HEK293 (cell line): Measurements from ENCODE around the gene MAVS.

Source experiments
- EGR2 ChIP-seq: fragments of 450-650 bp; formaldehyde crosslinking; IDR thresholded peaks from 2 replicates; pipeline ENCODE4 v1.5.1; 2016; ENCODE audit warnings: low read depth, missing biosample characterization, missing genetic modification characterization
- TCF7L2 ChIP-seq: IDR thresholded peaks from 2 replicates; pipeline ENCODE4 v1.6.1; 2011; ENCODE audit warnings: low read depth, mild to moderate bottlenecking, inconsistent platforms, low read length, moderate library complexity, borderline replicate concordance
- ZNF112 ChIP-seq: fragments of 450-650 bp; formaldehyde crosslinking; IDR thresholded peaks from 2 replicates; pipeline ENCODE4 v1.5.0; 2017; ENCODE audit warnings: missing biosample characterization, missing genetic modification characterization
- ZNF202 ChIP-seq: fragments of 450-650 bp; formaldehyde crosslinking; IDR thresholded peaks from 2 replicates; pipeline ENCODE4 v1.5.1; 2016; ENCODE audit warnings: missing biosample characterization, missing genetic modification characterization, borderline replicate concordance
- ZNF514 ChIP-seq: fragments of 450-650 bp; formaldehyde crosslinking; IDR thresholded peaks from 2 replicates; pipeline ENCODE4 v1.5.1; 2016; ENCODE audit warnings: missing biosample characterization, missing genetic modification characterization
- ZNF596 ChIP-seq: fragments of 450-650 bp; IDR thresholded peaks from 2 replicates; pipeline ENCODE4 v1.5.0; 2018; ENCODE audit warnings: missing biosample characterization, mild to moderate bottlenecking, missing genetic modification characterization, moderate library complexity
- ZSCAN30 ChIP-seq: fragments of 450-650 bp; IDR thresholded peaks from 2 replicates; pipeline ENCODE4 v1.5.1; 2018; ENCODE audit warnings: missing biosample characterization, mild to moderate bottlenecking, missing genetic modification characterization, moderate library complexity
- TF ChIP-seq, protein P1 (sequence below): fragments of 450-650 bp; formaldehyde crosslinking; IDR thresholded peaks from 2 replicates; pipeline ENCODE4 v1.5.1; 2016; ENCODE audit warnings: missing biosample characterization, missing genetic modification characterization
- TF ChIP-seq, protein P2 (sequence below): fragments of 450-650 bp; formaldehyde crosslinking; IDR thresholded peaks from 2 replicates; pipeline ENCODE4 v1.5.1; 2016; ENCODE audit warnings: missing biosample characterization, missing genetic modification characterization
- TF ChIP-seq, protein P3 (sequence below): fragments of 450-650 bp; formaldehyde crosslinking; IDR thresholded peaks from 2 replicates; pipeline ENCODE4 v1.5.1; 2016; ENCODE audit warnings: missing biosample characterization, missing genetic modification characterization

DNA sequence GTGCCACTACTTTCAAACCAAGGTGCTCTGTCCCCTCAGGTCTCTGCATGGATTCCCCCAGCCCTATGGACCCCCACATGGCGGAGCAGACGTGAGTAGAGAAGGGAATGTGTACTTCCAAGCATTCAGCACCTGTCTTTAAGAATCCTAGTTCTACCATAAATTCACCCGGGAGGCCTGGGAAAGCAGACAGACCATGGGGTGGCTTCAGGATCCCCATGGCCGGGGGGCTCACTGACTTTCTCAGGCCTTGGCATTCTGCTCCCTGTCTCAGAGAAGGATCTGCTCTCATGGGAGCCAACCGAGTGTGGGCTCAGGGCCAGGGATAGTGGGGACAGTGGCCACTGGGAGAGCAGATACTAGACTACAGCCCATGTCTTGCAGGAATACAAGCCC is 48.3 kb upstream of the MAVS start:
- TF ChIP-seq, protein P1, sequence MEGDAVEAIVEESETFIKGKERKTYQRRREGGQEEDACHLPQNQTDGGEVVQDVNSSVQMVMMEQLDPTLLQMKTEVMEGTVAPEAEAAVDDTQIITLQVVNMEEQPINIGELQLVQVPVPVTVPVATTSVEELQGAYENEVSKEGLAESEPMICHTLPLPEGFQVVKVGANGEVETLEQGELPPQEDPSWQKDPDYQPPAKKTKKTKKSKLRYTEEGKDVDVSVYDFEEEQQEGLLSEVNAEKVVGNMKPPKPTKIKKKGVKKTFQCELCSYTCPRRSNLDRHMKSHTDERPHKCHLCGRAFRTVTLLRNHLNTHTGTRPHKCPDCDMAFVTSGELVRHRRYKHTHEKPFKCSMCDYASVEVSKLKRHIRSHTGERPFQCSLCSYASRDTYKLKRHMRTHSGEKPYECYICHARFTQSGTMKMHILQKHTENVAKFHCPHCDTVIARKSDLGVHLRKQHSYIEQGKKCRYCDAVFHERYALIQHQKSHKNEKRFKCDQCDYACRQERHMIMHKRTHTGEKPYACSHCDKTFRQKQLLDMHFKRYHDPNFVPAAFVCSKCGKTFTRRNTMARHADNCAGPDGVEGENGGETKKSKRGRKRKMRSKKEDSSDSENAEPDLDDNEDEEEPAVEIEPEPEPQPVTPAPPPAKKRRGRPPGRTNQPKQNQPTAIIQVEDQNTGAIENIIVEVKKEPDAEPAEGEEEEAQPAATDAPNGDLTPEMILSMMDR (tag by site-specific recombination): no peak
- TF ChIP-seq ZNF514 (tag by site-specific recombination) (no peak), EGR2 (tag by site-specific recombination) (no peak), ZNF202 (tag by site-specific recombination) (no peak), ZNF596 (tag by site-specific recombination) (no peak), ZSCAN30 (no peak), ZNF112 (tag by site-specific recombination) (no peak), TCF7L2 (no peak)
- TF ChIP-seq, protein P2, sequence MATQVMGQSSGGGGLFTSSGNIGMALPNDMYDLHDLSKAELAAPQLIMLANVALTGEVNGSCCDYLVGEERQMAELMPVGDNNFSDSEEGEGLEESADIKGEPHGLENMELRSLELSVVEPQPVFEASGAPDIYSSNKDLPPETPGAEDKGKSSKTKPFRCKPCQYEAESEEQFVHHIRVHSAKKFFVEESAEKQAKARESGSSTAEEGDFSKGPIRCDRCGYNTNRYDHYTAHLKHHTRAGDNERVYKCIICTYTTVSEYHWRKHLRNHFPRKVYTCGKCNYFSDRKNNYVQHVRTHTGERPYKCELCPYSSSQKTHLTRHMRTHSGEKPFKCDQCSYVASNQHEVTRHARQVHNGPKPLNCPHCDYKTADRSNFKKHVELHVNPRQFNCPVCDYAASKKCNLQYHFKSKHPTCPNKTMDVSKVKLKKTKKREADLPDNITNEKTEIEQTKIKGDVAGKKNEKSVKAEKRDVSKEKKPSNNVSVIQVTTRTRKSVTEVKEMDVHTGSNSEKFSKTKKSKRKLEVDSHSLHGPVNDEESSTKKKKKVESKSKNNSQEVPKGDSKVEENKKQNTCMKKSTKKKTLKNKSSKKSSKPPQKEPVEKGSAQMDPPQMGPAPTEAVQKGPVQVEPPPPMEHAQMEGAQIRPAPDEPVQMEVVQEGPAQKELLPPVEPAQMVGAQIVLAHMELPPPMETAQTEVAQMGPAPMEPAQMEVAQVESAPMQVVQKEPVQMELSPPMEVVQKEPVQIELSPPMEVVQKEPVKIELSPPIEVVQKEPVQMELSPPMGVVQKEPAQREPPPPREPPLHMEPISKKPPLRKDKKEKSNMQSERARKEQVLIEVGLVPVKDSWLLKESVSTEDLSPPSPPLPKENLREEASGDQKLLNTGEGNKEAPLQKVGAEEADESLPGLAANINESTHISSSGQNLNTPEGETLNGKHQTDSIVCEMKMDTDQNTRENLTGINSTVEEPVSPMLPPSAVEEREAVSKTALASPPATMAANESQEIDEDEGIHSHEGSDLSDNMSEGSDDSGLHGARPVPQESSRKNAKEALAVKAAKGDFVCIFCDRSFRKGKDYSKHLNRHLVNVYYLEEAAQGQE: no peak
- TF ChIP-seq, protein P3, sequence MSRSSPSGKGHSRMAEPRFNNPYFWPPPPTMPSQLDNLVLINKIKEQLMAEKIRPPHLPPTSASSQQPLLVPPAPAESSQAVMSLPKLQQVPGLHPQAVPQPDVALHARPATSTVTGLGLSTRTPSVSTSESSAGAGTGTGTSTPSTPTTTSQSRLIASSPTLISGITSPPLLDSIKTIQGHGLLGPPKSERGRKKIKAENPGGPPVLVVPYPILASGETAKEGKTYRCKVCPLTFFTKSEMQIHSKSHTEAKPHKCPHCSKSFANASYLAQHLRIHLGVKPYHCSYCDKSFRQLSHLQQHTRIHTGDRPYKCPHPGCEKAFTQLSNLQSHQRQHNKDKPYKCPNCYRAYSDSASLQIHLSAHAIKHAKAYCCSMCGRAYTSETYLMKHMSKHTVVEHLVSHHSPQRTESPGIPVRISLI: no peak
